ENCODE data around the gene GNG12.

DNA sequence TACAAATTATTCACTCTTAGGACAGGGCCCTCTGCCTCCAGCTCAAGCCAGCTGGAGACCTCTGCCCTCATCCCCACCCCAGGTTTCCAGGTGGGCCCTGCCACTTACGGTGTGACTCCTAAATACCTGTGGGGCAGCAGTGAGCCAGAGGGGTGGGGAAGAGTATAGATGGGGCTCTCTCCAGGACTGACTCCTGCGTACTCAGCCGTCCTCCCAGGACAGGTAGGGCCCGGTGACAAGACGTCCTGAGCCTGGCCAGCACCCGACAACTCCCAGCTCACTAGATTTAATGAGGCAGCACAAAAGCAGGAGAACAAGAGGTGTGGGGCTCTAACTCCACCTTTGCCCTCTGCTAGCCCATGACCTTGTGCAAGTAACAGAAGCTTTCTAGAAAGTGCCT lies 16.8 kb downstream of the GNG12 start:
- TF ChIP-seq POLR2AphosphoS5 (IDR thresholded peaks at IDR 0.05) (no peak), POLR2A (IDR thresholded peaks at IDR 0.05) (no peak)
- TF ChIP-seq, protein P1, sequence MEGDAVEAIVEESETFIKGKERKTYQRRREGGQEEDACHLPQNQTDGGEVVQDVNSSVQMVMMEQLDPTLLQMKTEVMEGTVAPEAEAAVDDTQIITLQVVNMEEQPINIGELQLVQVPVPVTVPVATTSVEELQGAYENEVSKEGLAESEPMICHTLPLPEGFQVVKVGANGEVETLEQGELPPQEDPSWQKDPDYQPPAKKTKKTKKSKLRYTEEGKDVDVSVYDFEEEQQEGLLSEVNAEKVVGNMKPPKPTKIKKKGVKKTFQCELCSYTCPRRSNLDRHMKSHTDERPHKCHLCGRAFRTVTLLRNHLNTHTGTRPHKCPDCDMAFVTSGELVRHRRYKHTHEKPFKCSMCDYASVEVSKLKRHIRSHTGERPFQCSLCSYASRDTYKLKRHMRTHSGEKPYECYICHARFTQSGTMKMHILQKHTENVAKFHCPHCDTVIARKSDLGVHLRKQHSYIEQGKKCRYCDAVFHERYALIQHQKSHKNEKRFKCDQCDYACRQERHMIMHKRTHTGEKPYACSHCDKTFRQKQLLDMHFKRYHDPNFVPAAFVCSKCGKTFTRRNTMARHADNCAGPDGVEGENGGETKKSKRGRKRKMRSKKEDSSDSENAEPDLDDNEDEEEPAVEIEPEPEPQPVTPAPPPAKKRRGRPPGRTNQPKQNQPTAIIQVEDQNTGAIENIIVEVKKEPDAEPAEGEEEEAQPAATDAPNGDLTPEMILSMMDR (IDR thresholded peaks at IDR 0.05), result no peak
